B cell (primary cell): Measurements from ENCODE around the gene KRTAP4-9.

ENCODE experiments used
- EZH2 ChIP-seq: IDR thresholded peaks from 2 replicates; pipeline ENCODE4 v1.6.1; 2012; ENCODE audit warnings: borderline replicate concordance, low read depth, mild to moderate bottlenecking, moderate library complexity, low read length; ENCODE audit not compliant: insufficient read depth, poor library complexity, severe bottlenecking
- TF ChIP-seq, protein P1 (sequence below): fragments of 200-600 bp; IDR thresholded peaks from one replicate; pipeline ENCODE4 v1.8.0; 2022; ENCODE audit warnings: antibody characterized with exemption, mild to moderate bottlenecking

- TF ChIP-seq, protein P1, sequence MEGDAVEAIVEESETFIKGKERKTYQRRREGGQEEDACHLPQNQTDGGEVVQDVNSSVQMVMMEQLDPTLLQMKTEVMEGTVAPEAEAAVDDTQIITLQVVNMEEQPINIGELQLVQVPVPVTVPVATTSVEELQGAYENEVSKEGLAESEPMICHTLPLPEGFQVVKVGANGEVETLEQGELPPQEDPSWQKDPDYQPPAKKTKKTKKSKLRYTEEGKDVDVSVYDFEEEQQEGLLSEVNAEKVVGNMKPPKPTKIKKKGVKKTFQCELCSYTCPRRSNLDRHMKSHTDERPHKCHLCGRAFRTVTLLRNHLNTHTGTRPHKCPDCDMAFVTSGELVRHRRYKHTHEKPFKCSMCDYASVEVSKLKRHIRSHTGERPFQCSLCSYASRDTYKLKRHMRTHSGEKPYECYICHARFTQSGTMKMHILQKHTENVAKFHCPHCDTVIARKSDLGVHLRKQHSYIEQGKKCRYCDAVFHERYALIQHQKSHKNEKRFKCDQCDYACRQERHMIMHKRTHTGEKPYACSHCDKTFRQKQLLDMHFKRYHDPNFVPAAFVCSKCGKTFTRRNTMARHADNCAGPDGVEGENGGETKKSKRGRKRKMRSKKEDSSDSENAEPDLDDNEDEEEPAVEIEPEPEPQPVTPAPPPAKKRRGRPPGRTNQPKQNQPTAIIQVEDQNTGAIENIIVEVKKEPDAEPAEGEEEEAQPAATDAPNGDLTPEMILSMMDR, result no peak
- no peak for TF ChIP-seq EZH2
These were observed 39.2 kb upstream of the KRTAP4-9 start, which contains the start of gene KRTAP2-4 for GRCh38 chr17:41065829-41066624.
